ENCODE data around the gene MCC.

The MCC gene

GRCh38 chr5:113234546-113234945 lies 253.7 kb downstream of the MCC start:
- TF ChIP-seq, protein P1, sequence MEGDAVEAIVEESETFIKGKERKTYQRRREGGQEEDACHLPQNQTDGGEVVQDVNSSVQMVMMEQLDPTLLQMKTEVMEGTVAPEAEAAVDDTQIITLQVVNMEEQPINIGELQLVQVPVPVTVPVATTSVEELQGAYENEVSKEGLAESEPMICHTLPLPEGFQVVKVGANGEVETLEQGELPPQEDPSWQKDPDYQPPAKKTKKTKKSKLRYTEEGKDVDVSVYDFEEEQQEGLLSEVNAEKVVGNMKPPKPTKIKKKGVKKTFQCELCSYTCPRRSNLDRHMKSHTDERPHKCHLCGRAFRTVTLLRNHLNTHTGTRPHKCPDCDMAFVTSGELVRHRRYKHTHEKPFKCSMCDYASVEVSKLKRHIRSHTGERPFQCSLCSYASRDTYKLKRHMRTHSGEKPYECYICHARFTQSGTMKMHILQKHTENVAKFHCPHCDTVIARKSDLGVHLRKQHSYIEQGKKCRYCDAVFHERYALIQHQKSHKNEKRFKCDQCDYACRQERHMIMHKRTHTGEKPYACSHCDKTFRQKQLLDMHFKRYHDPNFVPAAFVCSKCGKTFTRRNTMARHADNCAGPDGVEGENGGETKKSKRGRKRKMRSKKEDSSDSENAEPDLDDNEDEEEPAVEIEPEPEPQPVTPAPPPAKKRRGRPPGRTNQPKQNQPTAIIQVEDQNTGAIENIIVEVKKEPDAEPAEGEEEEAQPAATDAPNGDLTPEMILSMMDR (conservative IDR thresholded peaks at IDR 0.05; ENCODE audit: low read length): no peak
- no peak for DNase-seq (ENCODE audit: low read depth)
- no peak overlapping the region for H3K4me3 ChIP-seq (ENCODE audit: low read length)

DNA sequence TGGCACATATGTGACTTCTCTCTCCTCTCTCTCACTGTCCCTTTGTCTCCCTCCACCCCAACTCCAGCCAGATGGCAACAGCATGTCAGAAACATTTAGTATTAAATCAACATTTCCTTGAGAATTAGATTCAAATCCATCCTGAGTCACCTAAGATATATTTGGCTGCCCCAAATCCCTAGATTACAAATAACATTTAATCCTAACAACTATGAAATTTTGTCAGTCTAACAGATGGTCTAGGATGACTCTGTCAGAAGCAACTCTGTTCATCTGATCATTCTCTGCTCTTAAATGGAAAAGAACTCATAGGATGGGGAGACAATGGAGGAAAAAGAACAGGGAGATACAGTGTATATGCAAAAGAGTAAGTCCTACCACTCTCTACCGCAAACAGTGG lies 254.6 kb downstream of the MCC start:
- H3K4me3 ChIP-seq (ENCODE audit: low read length): no peak overlapping the region
- DNase-seq (ENCODE audit: low read depth): no peak
- TF ChIP-seq, protein P1 (conservative IDR thresholded peaks at IDR 0.05; ENCODE audit: low read length): no peak

GRCh38 chr5:113232667-113233066 lies 255.6 kb downstream of the MCC start:
- TF ChIP-seq, protein P1 (conservative IDR thresholded peaks at IDR 0.05; ENCODE audit: low read length): no peak
- H3K4me3 ChIP-seq (ENCODE audit: low read length): no peak overlapping the region
- no peak for DNase-seq (ENCODE audit: low read depth)

- TF ChIP-seq, protein P1 (conservative IDR thresholded peaks at IDR 0.05; ENCODE audit: low read length): no peak
- DNase-seq (ENCODE audit: low read depth): peak; percentile 49
- H3K4me3 ChIP-seq (ENCODE audit: low read length): no peak overlapping the region
Observed at GRCh38 chr5:113232221-113232620, 256.0 kb downstream of the MCC start.

GRCh38 chr5:113231653-113232000 lies 256.6 kb downstream of the MCC start:
- no peak overlapping the region for H3K4me3 ChIP-seq (ENCODE audit: low read length)
- no peak for DNase-seq (ENCODE audit: low read depth)
- TF ChIP-seq, protein P1 (conservative IDR thresholded peaks at IDR 0.05; ENCODE audit: low read length): no peak

GRCh38 chr5:113230711-113231652 lies 257.3 kb downstream of the MCC start:
- no peak overlapping the region for H3K4me3 ChIP-seq (ENCODE audit: low read length)
- TF ChIP-seq, protein P1 (conservative IDR thresholded peaks at IDR 0.05; ENCODE audit: low read length): no peak
- peak; percentile 28 for DNase-seq (ENCODE audit: low read depth)

- TF ChIP-seq, protein P1 (conservative IDR thresholded peaks at IDR 0.05; ENCODE audit: low read length): no peak
- H3K4me3 ChIP-seq (ENCODE audit: low read length): no peak overlapping the region
- DNase-seq (ENCODE audit: low read depth): no peak
Observed at GRCh38 chr5:113227798-113228197, 260.5 kb downstream of the MCC start.

Measured in AG10803 (cell line).